ENCODE results near the gene ELP4.
A peak's percentile ranks its signal among the peaks of the same experiment; 100 is the strongest.

The ELP4 gene

GRCh38 chr11:31764261-31764660 lies 254.7 kb downstream of the ELP4 start:
- WGBS, 2 donors (ENCODE audit: extremely low coverage in 2 of 2, insufficient read length in 2 of 2, insufficient replicate concordance in 1 of 2) = no CpG with 5 or more reads among the region's 5 CpGs
- no peak overlapping the region for H3K14ac ChIP-seq (ENCODE audit: low read length)

GRCh38 chr11:31764766-31765165 lies 255.2 kb downstream of the ELP4 start:
- Histone ChIP-seq H3K9me3 (replicated peaks in 1 of 2; ENCODE audit: control insufficient read depth in 2 of 2, insufficient read depth in 1 of 2, low read depth in 1 of 2, low read length in 2 of 2) (no peaks in the 10 kb centered on the region), H3K79me1 (ENCODE audit: low read depth, low read length) (no peaks in the 10 kb centered on the region), H3K4ac (ENCODE audit: low read length) (no peak overlapping the region), H4K91ac (ENCODE audit: low read depth, low read length, poor library complexity) (no peak overlapping the region), H3K27me3 (ENCODE audit: control insufficient read depth in 3 of 3, insufficient read depth in 3 of 3, low read depth in 1 of 3, low read length in 3 of 3) (no peaks in the 10 kb centered on the region), H3K4me2 (ENCODE audit: insufficient read depth, low read length, poor library complexity, severe bottlenecking) (no peak overlapping the region), H2BK5ac (ENCODE audit: low read length) (no peak overlapping the region), H3K27ac (replicated peaks; ENCODE audit: low read length) (peak overlapping the region; percentile 95), H3K23ac (ENCODE audit: low read depth, low read length, poor library complexity) (no peak overlapping the region), H3K14ac (ENCODE audit: low read length) (no peak overlapping the region), H3K18ac (ENCODE audit: low read length) (no peak overlapping the region), H2BK120ac (ENCODE audit: low read depth, low read length) (no peak overlapping the region), H4K8ac (ENCODE audit: low read depth, low read length) (no peak overlapping the region), H3K9ac (ENCODE audit: low read depth, low read length, poor library complexity) (no peak overlapping the region), H3K36me3 (replicated peaks in 1 of 2; ENCODE audit: control insufficient read depth in 2 of 2, insufficient read depth in 2 of 2, low read length in 2 of 2) (no peaks in the 10 kb centered on the region), H3K4me3 (ENCODE audit: low read length in 2 of 2) (no peak overlapping the region), H2AK5ac (ENCODE audit: low read depth, low read length) (no peak overlapping the region), H3K4me1 (ENCODE audit: control insufficient read depth in 2 of 2, insufficient read depth in 1 of 2, low read depth in 1 of 2, low read length in 2 of 2) (peaks cover 9 to 29% of the 10 kb centered on the region in 2 donors), H2AFZ (ENCODE audit: low read length) (no peak overlapping the region), H2BK15ac (ENCODE audit: low read length) (no peak overlapping the region), H2BK12ac (ENCODE audit: low read length) (no peak overlapping the region)
- no peak for DNase-seq (ENCODE audit: low spot score)
- no CpG with 5 or more reads among the region's 5 CpGs for WGBS, 2 donors (ENCODE audit: extremely low coverage in 2 of 2, insufficient read length in 2 of 2, insufficient replicate concordance in 1 of 2)

More at GRCh38 chr11:31764261-31764660, 254.7 kb downstream of the ELP4 start:
- no peak overlapping the region for H4K91ac ChIP-seq (ENCODE audit: low read depth, low read length, poor library complexity)
- H3K4ac ChIP-seq (ENCODE audit: low read length) = no peak overlapping the region
- no peaks in the 10 kb centered on the region for H3K27me3 ChIP-seq (ENCODE audit: control insufficient read depth in 3 of 3, insufficient read depth in 3 of 3, low read depth in 1 of 3, low read length in 3 of 3)
- peak overlapping the region; percentile 84 for H2BK12ac ChIP-seq (ENCODE audit: low read length)
- no peak overlapping the region for H2BK15ac ChIP-seq (ENCODE audit: low read length)
- peak overlapping the region; percentile 10 for H2AFZ ChIP-seq (ENCODE audit: low read length)
- H3K4me2 ChIP-seq (ENCODE audit: insufficient read depth, low read length, poor library complexity, severe bottlenecking) = peak overlapping the region; percentile 14
- peak overlapping the region; percentile 95 for H3K27ac ChIP-seq (replicated peaks; ENCODE audit: low read length)
- H3K4me3 ChIP-seq (ENCODE audit: low read length in 2 of 2) = no peak overlapping the region
- no peaks in the 10 kb centered on the region for H3K9me3 ChIP-seq (replicated peaks in 1 of 2; ENCODE audit: control insufficient read depth in 2 of 2, insufficient read depth in 1 of 2, low read depth in 1 of 2, low read length in 2 of 2)
- no peaks in the 10 kb centered on the region for H3K79me1 ChIP-seq (ENCODE audit: low read depth, low read length)
- H3K4me1 ChIP-seq (ENCODE audit: control insufficient read depth in 2 of 2, insufficient read depth in 1 of 2, low read depth in 1 of 2, low read length in 2 of 2) = peaks cover 9 to 29% of the 10 kb centered on the region in 2 donors
- no peak overlapping the region for H2AK5ac ChIP-seq (ENCODE audit: low read depth, low read length)
- no peak overlapping the region for H4K8ac ChIP-seq (ENCODE audit: low read depth, low read length)
- H3K36me3 ChIP-seq (replicated peaks in 1 of 2; ENCODE audit: control insufficient read depth in 2 of 2, insufficient read depth in 2 of 2, low read length in 2 of 2) = no peaks in the 10 kb centered on the region
- H3K9ac ChIP-seq (ENCODE audit: low read depth, low read length, poor library complexity) = no peak overlapping the region
- no peak overlapping the region for H2BK120ac ChIP-seq (ENCODE audit: low read depth, low read length)
- no peak for DNase-seq (ENCODE audit: low spot score)
- H3K18ac ChIP-seq (ENCODE audit: low read length) = no peak overlapping the region
- no peak overlapping the region for H2BK5ac ChIP-seq (ENCODE audit: low read length)
- H3K23ac ChIP-seq (ENCODE audit: low read depth, low read length, poor library complexity) = no peak overlapping the region

GRCh38 chr11:31767066-31767465 lies 257.5 kb downstream of the ELP4 start:
- H3K27me3 ChIP-seq (ENCODE audit: control insufficient read depth in 3 of 3, insufficient read depth in 3 of 3, low read depth in 1 of 3, low read length in 3 of 3) = no peaks in the 10 kb centered on the region

GRCh38 chr11:31767685-31768084 lies 258.1 kb downstream of the ELP4 start:
- no peak overlapping the region for H3K27ac ChIP-seq (replicated peaks; ENCODE audit: low read length)
- DNase-seq (ENCODE audit: low spot score) = no peak
- H3K14ac ChIP-seq (ENCODE audit: low read length) = no peak overlapping the region
- H3K36me3 ChIP-seq (replicated peaks in 1 of 2; ENCODE audit: control insufficient read depth in 2 of 2, insufficient read depth in 2 of 2, low read length in 2 of 2) = no peaks in the 10 kb centered on the region
- H4K8ac ChIP-seq (ENCODE audit: low read depth, low read length) = no peak overlapping the region
- no peak overlapping the region for H2AFZ ChIP-seq (ENCODE audit: low read length)
- no peak overlapping the region for H2BK120ac ChIP-seq (ENCODE audit: low read depth, low read length)
- H2BK12ac ChIP-seq (ENCODE audit: low read length) = no peak overlapping the region
- no peak overlapping the region for H3K4me2 ChIP-seq (ENCODE audit: insufficient read depth, low read length, poor library complexity, severe bottlenecking)
- H3K9me3 ChIP-seq (replicated peaks in 1 of 2; ENCODE audit: control insufficient read depth in 2 of 2, insufficient read depth in 1 of 2, low read depth in 1 of 2, low read length in 2 of 2) = no peaks in the 10 kb centered on the region
- no peak overlapping the region for H3K23ac ChIP-seq (ENCODE audit: low read depth, low read length, poor library complexity)
- H3K27me3 ChIP-seq (ENCODE audit: control insufficient read depth in 3 of 3, insufficient read depth in 3 of 3, low read depth in 1 of 3, low read length in 3 of 3) = no peaks in the 10 kb centered on the region
- no peaks in the 10 kb centered on the region for H3K79me1 ChIP-seq (ENCODE audit: low read depth, low read length)
- H2AK5ac ChIP-seq (ENCODE audit: low read depth, low read length) = no peak overlapping the region
- H3K18ac ChIP-seq (ENCODE audit: low read length) = no peak overlapping the region
- no peak overlapping the region for H3K4me3 ChIP-seq (ENCODE audit: low read length in 2 of 2)
- H4K91ac ChIP-seq (ENCODE audit: low read depth, low read length, poor library complexity) = no peak overlapping the region
- WGBS, 2 donors (ENCODE audit: extremely low coverage in 2 of 2, insufficient read length in 2 of 2, insufficient replicate concordance in 1 of 2) = no CpG with 5 or more reads among the region's 2 CpGs
- no peak overlapping the region for H3K9ac ChIP-seq (ENCODE audit: low read depth, low read length, poor library complexity)
- H3K4ac ChIP-seq (ENCODE audit: low read length) = no peak overlapping the region
- no peak overlapping the region for H2BK5ac ChIP-seq (ENCODE audit: low read length)
- H3K4me1 ChIP-seq (ENCODE audit: control insufficient read depth in 2 of 2, insufficient read depth in 1 of 2, low read depth in 1 of 2, low read length in 2 of 2) = peaks cover 13 to 29% of the 10 kb centered on the region in 2 donors
- H2BK15ac ChIP-seq (ENCODE audit: low read length) = no peak overlapping the region

More at GRCh38 chr11:31767066-31767465, 257.5 kb downstream of the ELP4 start:
- H2BK5ac ChIP-seq (ENCODE audit: low read length) = no peak overlapping the region
- no peaks in the 10 kb centered on the region for H3K79me1 ChIP-seq (ENCODE audit: low read depth, low read length)
- no peak overlapping the region for H2AK5ac ChIP-seq (ENCODE audit: low read depth, low read length)
- no peak overlapping the region for H3K4me2 ChIP-seq (ENCODE audit: insufficient read depth, low read length, poor library complexity, severe bottlenecking)
- H3K27ac ChIP-seq (replicated peaks; ENCODE audit: low read length) = no peak overlapping the region
- H3K14ac ChIP-seq (ENCODE audit: low read length) = no peak overlapping the region
- no peak overlapping the region for H3K18ac ChIP-seq (ENCODE audit: low read length)
- no peak overlapping the region for H3K23ac ChIP-seq (ENCODE audit: low read depth, low read length, poor library complexity)
- H4K8ac ChIP-seq (ENCODE audit: low read depth, low read length) = no peak overlapping the region
- no peaks in the 10 kb centered on the region for H3K9me3 ChIP-seq (replicated peaks in 1 of 2; ENCODE audit: control insufficient read depth in 2 of 2, insufficient read depth in 1 of 2, low read depth in 1 of 2, low read length in 2 of 2)
- no CpG with 5 or more reads among the region's 3 CpGs for WGBS, 2 donors (ENCODE audit: extremely low coverage in 2 of 2, insufficient read length in 2 of 2, insufficient replicate concordance in 1 of 2)
- no peak overlapping the region for H2BK15ac ChIP-seq (ENCODE audit: low read length)
- H2BK12ac ChIP-seq (ENCODE audit: low read length) = no peak overlapping the region
- no peak overlapping the region for H3K9ac ChIP-seq (ENCODE audit: low read depth, low read length, poor library complexity)
- H2BK120ac ChIP-seq (ENCODE audit: low read depth, low read length) = no peak overlapping the region
- H4K91ac ChIP-seq (ENCODE audit: low read depth, low read length, poor library complexity) = no peak overlapping the region
- DNase-seq (ENCODE audit: low spot score) = no peak
- peaks cover 12 to 29% of the 10 kb centered on the region in 2 donors for H3K4me1 ChIP-seq (ENCODE audit: control insufficient read depth in 2 of 2, insufficient read depth in 1 of 2, low read depth in 1 of 2, low read length in 2 of 2)
- H3K4ac ChIP-seq (ENCODE audit: low read length) = no peak overlapping the region
- H3K4me3 ChIP-seq (ENCODE audit: low read length in 2 of 2) = no peak overlapping the region
- H2AFZ ChIP-seq (ENCODE audit: low read length) = no peak overlapping the region
- H3K36me3 ChIP-seq (replicated peaks in 1 of 2; ENCODE audit: control insufficient read depth in 2 of 2, insufficient read depth in 2 of 2, low read length in 2 of 2) = no peaks in the 10 kb centered on the region
